A172 (cell line): ENCODE results near the gene GPX7. TPM values are rescaled to one million over a fixed set of nuclear protein-coding genes. Genes with fewer than 3 reads are reported as not detected.
"Not testable (repeated sequence)": the region's sequence is repeated elsewhere in the genome, so short reads cannot be mapped to it uniquely, and the experiment has no call there.

Source experiments
- DNase-seq: peaks from one replicate; pipeline ENCODE4 v3.0.0-alpha.2; 2015; ENCODE audit warnings: low spot score
- total RNA-seq: library from RNA; depleted of rRNA; stranded (reverse); fragments of >200 nt; shearing (Covaris generic); gene quantifications from 2 replicates; pipeline ENCODE4 v1.2.3, GENCODE V29; 2014; rRNA removed

Gene GPX7
- not detected in 2 replicates for total RNA-seq

GRCh38 chr1:52601991-52602855 is at the start of gene GPX7:
GPX7 (plus strand) TSS chr1:52602371; CDS start chr1:52602410, 39 bp downstream.
- no peak for DNase-seq

DNA sequence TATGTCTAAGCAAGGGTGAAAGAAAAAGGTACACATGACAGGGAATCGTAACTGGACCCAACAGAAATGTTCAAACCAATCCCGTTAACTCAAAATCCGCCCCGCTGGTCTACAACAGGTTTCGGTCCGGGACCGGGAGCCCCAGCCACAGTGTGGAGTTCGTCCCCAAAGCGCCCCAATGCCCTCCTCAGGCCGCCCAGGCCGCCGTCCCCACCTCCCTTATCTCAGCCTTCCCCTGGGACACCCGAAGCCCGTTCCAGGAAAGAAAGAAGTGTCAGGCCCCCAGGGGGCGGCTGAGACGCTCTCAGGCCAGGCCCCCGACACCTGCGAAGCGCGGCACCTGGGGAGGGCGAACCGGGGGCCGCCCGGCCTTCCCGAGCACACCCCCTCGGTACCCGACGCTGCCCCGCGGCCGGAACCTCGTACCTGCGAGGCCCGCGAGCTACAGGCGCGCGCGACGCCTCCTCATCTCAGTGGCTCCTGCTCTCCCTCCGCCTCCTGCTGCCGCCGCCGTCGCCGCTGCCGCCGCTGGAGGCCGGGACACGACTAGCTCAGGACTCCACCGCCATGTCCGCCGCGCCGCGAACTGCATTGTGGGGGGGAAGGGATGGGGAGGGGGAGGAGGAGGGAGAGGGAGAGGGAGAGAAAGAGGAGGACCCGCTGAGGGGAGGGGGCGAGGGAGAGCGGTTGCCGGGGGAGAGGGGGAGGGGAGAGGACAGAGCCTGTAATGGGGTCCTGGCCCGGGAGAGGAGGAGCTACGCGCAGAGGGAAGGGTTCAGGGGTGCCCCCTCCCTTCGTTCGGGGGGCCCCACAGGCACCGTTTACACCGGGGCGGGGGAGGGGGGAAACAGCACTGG is 49.4 kb upstream of the GPX7 start, which contains the start of gene TUT4:
TUT4 (minus strand) TSS at position 588 of the 857 bp plus-strand sequence. CDS start 26,812 bp downstream, outside the sequence.
- peak; percentile 50 for DNase-seq

- DNase-seq: peak; percentile 71
Observed at GRCh38 chr1:52553362-52554266, 48.6 kb upstream of the GPX7 start.

- no peak for DNase-seq
Observed at GRCh38 chr1:52554267-52554640, 47.9 kb upstream of the GPX7 start.

GRCh38 chr1:52554756-52555155 is 47.4 kb upstream of the GPX7 start:
- DNase-seq: no peak

DNA sequence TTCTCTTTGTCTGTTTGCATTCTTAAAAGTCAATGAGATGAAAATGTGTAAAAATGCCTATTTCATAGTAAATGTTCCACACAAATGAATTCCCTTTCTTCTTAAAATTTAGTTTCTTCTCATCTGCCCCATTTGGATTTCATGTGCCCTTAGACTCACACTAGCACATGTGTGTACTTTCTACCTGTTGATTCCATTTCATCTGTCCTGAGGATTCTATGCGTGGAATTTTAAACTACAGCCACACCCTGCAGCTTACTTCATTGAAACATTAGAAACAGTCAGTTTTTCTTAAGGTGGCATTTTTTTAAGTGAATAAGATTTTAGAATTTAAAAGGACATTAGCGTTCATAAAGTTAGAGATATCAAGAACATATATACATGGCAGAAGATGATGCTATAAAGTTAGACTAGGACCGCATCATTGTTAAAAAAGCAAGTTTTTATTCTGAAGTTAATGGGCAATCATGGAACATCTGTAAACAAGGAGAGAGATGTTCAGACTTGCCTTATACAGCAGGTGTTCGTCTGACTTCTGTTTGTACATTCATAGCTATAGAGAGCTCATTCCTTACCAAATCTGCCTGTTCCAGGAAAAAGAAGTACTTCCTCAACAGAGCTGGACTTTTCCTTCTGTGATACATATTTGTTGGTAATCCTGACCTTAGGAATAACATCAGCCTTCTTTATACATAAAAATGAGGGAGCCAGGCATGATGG is 45.4 kb upstream of the GPX7 start:
- DNase-seq: no peak

- DNase-seq: no peak
Observed at GRCh38 chr1:52558941-52559340, 43.2 kb upstream of the GPX7 start.

- no peak for DNase-seq
Observed at GRCh38 chr1:52559875-52560274, 42.3 kb upstream of the GPX7 start.

DNA sequence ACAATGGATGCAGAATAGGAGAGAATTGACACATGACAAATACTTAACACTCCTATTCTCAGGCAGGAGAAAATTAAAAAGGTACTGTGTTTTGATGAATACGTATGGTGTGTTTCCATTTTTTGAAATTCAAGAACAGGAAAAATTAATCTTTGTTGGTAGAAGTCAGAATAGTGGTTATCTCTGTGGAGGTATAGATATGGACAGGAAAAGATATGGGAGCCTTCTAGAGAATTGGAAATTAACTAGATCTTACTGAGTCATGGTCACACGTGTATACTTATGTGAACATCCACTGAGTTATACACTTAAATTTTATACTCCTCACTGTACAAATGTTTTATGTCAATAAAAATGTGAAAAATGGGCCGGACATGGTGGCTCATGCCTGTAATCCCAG is 39.4 kb upstream of the GPX7 start:
- no peak for DNase-seq

- DNase-seq: no peak
Observed at GRCh38 chr1:52567943-52568342, 34.2 kb upstream of the GPX7 start.

- no peak for DNase-seq
Observed at GRCh38 chr1:52569449-52570210, 32.5 kb upstream of the GPX7 start.

- DNase-seq: peak; percentile 74
Observed at GRCh38 chr1:52571783-52572182, 30.4 kb upstream of the GPX7 start.

GRCh38 chr1:52572387-52572786 is 29.8 kb upstream of the GPX7 start:
- DNase-seq: no peak

- DNase-seq: peak; percentile 87
Observed at GRCh38 chr1:52574594-52574993, 27.6 kb upstream of the GPX7 start.

DNA sequence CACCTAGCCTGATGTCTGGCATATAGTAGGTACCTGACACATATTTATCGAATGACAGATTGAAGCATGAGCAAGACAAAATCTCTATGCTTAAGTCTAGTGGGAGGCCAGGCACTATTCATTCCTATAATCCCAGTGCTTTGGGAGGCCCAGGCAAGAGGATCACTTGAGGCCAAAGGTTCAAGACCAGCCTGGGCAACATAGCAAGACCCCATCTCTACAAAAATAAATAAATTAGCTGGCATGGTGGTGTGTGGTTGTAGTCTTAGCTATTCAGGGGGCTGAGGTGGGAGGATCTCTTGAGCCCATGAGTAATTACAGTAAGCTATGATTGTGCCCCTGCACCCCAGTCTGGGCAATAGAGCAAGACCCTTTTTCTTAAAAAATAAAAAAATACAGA is 26.1 kb upstream of the GPX7 start:
- no peak for DNase-seq

GRCh38 chr1:52578066-52578465 is 24.1 kb upstream of the GPX7 start:
- DNase-seq: not testable (repeated sequence)

- DNase-seq: no peak
Observed at GRCh38 chr1:52579415-52579814, 22.8 kb upstream of the GPX7 start.

DNA sequence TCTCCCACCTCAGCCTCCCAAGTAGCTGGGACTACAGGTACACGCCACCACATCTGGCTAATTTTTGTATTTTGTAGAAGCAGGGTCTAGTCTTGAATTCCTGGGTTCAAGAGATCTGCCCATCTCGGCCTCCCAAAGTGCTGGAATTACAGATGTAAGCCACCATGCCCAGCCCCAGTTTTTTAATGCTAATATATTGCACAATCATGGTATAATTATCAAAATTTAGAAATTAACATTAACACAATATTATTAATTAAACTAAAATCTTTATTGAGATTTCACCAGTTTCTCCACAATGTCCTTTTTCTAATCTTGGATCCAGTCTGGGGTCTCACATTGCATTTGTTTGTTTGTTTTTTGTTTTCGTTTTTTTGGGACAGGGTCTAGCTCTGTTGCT is 21.9 kb upstream of the GPX7 start:
- no peak for DNase-seq

DNA sequence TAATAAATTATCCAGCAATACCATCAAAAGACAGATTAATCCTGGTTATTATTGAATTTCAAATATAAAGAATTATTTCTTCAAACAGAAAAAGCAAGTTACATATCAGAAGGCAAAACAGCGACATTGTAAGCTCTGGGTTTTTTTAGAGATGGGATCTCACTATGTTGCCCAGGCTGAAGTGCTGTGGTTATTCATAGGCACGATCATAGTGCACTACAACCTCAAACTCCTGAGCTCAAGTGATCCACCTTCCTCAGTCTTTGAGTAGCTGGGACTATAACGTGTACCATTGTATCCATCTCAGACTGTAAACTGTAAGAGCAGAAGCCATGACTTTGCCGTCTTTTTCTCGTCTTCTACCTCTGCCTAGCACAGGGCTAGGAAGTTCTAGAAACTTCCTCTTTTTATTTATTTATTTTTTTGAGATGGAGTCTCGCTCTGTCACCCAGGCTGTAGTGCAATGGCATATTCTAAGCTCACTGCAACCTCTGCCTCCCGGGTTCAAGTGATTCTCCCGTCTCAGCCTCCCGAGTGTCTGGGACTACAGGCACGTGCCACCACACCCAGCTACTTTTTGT is 20.0 kb upstream of the GPX7 start:
- no peak for DNase-seq

- no peak for DNase-seq
Observed at GRCh38 chr1:52585474-52585873, 16.7 kb upstream of the GPX7 start.
